SK-MEL-5 (cell line): Measurements from ENCODE around the gene ZNF407. TPM values are rescaled to one million over a fixed set of nuclear protein-coding genes. Genes with fewer than 3 reads are reported as not detected.

ENCODE experiments used
- DNase-seq: peaks from one replicate; pipeline ENCODE4 v3.0.0-alpha.2; 2016; ENCODE audit warnings: low read depth, low spot score
- in situ Hi-C: cut with HindIII; loops from 2 replicates; pipeline ENCODE4 v1.10.0; 2016; ENCODE audit warnings: low sequenced_read_pairs, high pct_unique_total_duplicates, low pct_unique_long_range_greater_than_20kb
- total RNA-seq: library from RNA; depleted of rRNA; stranded (reverse); fragments of >200 nt; shearing (Covaris generic); gene quantifications from 2 replicates; pipeline ENCODE4 v1.2.3, GENCODE V29; 2014

The ZNF407 gene
- total RNA-seq, 1 experiment from 2014 or later, result 9.1 TPM

- in situ Hi-C loops, result no loop called here
- DNase-seq, result peak; percentile 41
Measured at GRCh38 chr18:74856434-74856833, 258.8 kb downstream of the ZNF407 start.

- in situ Hi-C loops, result no loop called here
- no peak for DNase-seq
Measured at GRCh38 chr18:74856928-74857327, 259.3 kb downstream of the ZNF407 start.

GRCh38 chr18:74857901-74858300 lies 260.2 kb downstream of the ZNF407 start:
- DNase-seq, result no peak
- in situ Hi-C loops, result no loop called here

- in situ Hi-C loops, result no loop called here
- no peak for DNase-seq
Measured at GRCh38 chr18:74861154-74861553, 263.5 kb downstream of the ZNF407 start.

- in situ Hi-C loops, result no loop called here
- DNase-seq, result no peak
Measured at GRCh38 chr18:74862094-74862493, 264.4 kb downstream of the ZNF407 start.

GRCh38 chr18:74866577-74866976 lies 268.9 kb downstream of the ZNF407 start:
- DNase-seq, result no peak
- in situ Hi-C loops, result no loop called here

GRCh38 chr18:74868461-74868860 lies 270.8 kb downstream of the ZNF407 start:
- in situ Hi-C loops, result no loop called here
- DNase-seq, result no peak

- DNase-seq, result peak; percentile 18
- in situ Hi-C loops, result no loop called here
Measured at GRCh38 chr18:74869904-74870863, 272.5 kb downstream of the ZNF407 start.

GRCh38 chr18:74870950-74871349 lies 273.3 kb downstream of the ZNF407 start:
- in situ Hi-C loops, result no loop called here
- DNase-seq, result no peak

GRCh38 chr18:74873629-74874028 lies 276.0 kb downstream of the ZNF407 start:
- in situ Hi-C loops, result no loop called here

GRCh38 chr18:74874351-74874750 lies 276.7 kb downstream of the ZNF407 start:
- in situ Hi-C loops, result no loop called here

More at GRCh38 chr18:74873629-74874028, 276.0 kb downstream of the ZNF407 start:
- DNase-seq, result no peak

GRCh38 chr18:74876630-74877243 lies 279.1 kb downstream of the ZNF407 start:
- in situ Hi-C loops, result no loop called here
- DNase-seq, result no peak

More at GRCh38 chr18:74874351-74874750, 276.7 kb downstream of the ZNF407 start:
- DNase-seq, result no peak

- DNase-seq, result no peak
- in situ Hi-C loops, result no loop called here
Measured at GRCh38 chr18:74878267-74878666, 280.6 kb downstream of the ZNF407 start.

GRCh38 chr18:74880706-74881278 lies 283.1 kb downstream of the ZNF407 start:
- DNase-seq, result no peak
- in situ Hi-C loops, result no loop called here

GRCh38 chr18:74892066-74892627 lies 294.5 kb downstream of the ZNF407 start:
- no peak for DNase-seq
- in situ Hi-C loops, result no loop called here

- in situ Hi-C loops, result no loop called here
- DNase-seq, result peak; percentile 67
Measured at GRCh38 chr18:74895686-74896085, 298.0 kb downstream of the ZNF407 start.

GRCh38 chr18:74896390-74896991 lies 298.8 kb downstream of the ZNF407 start:
- peak; percentile 26 for DNase-seq
- in situ Hi-C loops, result no loop called here
